Measurements from ENCODE around the gene TSHZ3. TPM values are rescaled to one million over a fixed set of nuclear protein-coding genes. Genes with fewer than 3 reads are reported as not detected.

Gene TSHZ3
- total and polyA plus RNA-seq, 2 of the 13 experiments (the other 11 are each of a cell fraction or from before 2014, with no cell fraction given): not detected

GRCh38 chr19:31354799-31355664 is 5.8 kb upstream of the TSHZ3 start (continued):
- no peak for TF ChIP-seq ZBTB40 (IDR thresholded peaks at IDR 0.05)
- no peak for TF ChIP-seq ZBTB40 (CRISPR knock-in tag; IDR thresholded peaks at IDR 0.05)
- TF ChIP-seq MBD4 (IDR thresholded peaks at IDR 0.05; ENCODE audit: borderline replicate concordance, low read length): no peak
- no peak for TF ChIP-seq FOSL1 (CRISPR knock-in tag; IDR thresholded peaks at IDR 0.05; ENCODE audit: borderline replicate concordance)
- no peak for TF ChIP-seq TMF1 (CRISPR knock-in tag; IDR thresholded peaks at IDR 0.05; ENCODE audit: low read depth)
- no peak for TF ChIP-seq YEATS2 (CRISPR knock-in tag; IDR thresholded peaks at IDR 0.05; ENCODE audit: borderline replicate concordance)
- TF ChIP-seq REXO4 (CRISPR knock-in tag; IDR thresholded peaks at IDR 0.05; ENCODE audit: borderline replicate concordance): no peak

Measured in HepG2 (cell line).